ENCODE results near the gene KRTAP3-3. TPM values are rescaled to one million over a fixed set of nuclear protein-coding genes. Genes with fewer than 3 reads are reported as not detected.

KRTAP3-3 gene
- total RNA-seq, 1 donor from 2014 or later = not detected

Other genes with a start within 250 kb of the KRTAP3-3 start
- not detected for gene KRT25, start 238.8 kb downstream of the KRTAP3-3 start, total RNA-seq
- gene KRT26, start 222.0 kb downstream of the KRTAP3-3 start, total RNA-seq = not detected
- gene KRT27, start 211.6 kb downstream of the KRTAP3-3 start, total RNA-seq = not detected
- gene KRT28, start 194.2 kb downstream of the KRTAP3-3 start, total RNA-seq = not detected
- gene KRT10, start 171.6 kb downstream of the KRTAP3-3 start, total RNA-seq = 0.85 TPM
- not detected for gene KRT12, start 126.9 kb downstream of the KRTAP3-3 start, total RNA-seq
- gene KRT20, start 108.9 kb downstream of the KRTAP3-3 start, total RNA-seq = not detected
- gene KRT23, start 56.5 kb downstream of the KRTAP3-3 start, total RNA-seq = not detected
- gene KRT39, start 27.2 kb downstream of the KRTAP3-3 start, total RNA-seq = not detected
- gene KRT40, start 9.8 kb downstream of the KRTAP3-3 start, total RNA-seq = not detected
- gene KRTAP3-2, start 5.7 kb upstream of the KRTAP3-3 start, total RNA-seq = not detected
- gene KRTAP3-1, start 15.0 kb upstream of the KRTAP3-3 start, total RNA-seq = not detected
- not detected for gene KRTAP1-5, start 33.0 kb upstream of the KRTAP3-3 start, total RNA-seq
- gene KRTAP1-4, start 36.0 kb upstream of the KRTAP3-3 start, total RNA-seq = not detected
- gene KRTAP1-3, start 40.7 kb upstream of the KRTAP3-3 start, total RNA-seq = not detected
- gene KRTAP1-1, start 47.3 kb upstream of the KRTAP3-3 start, total RNA-seq = not detected
- gene KRTAP2-1, start 53.2 kb upstream of the KRTAP3-3 start, total RNA-seq = not detected
- gene KRTAP2-2, start 61.1 kb upstream of the KRTAP3-3 start, total RNA-seq = not detected
- gene KRTAP2-3, start 66.0 kb upstream of the KRTAP3-3 start, total RNA-seq = not detected
- not detected for gene KRTAP2-4, start 71.7 kb upstream of the KRTAP3-3 start, total RNA-seq
- gene KRTAP4-7, start 90.0 kb upstream of the KRTAP3-3 start, total RNA-seq = not detected
- gene KRTAP4-8, start 104.0 kb upstream of the KRTAP3-3 start, total RNA-seq = not detected
- not detected for gene KRTAP4-16, start 108.0 kb upstream of the KRTAP3-3 start, total RNA-seq
- not detected for gene KRTAP4-9, start 111.2 kb upstream of the KRTAP3-3 start, total RNA-seq
- not detected for gene KRTAP4-11, start 124.2 kb upstream of the KRTAP3-3 start, total RNA-seq
- not detected for gene KRTAP4-12, start 130.0 kb upstream of the KRTAP3-3 start, total RNA-seq
- gene KRTAP4-6, start 146.4 kb upstream of the KRTAP3-3 start, total RNA-seq = not detected
- gene KRTAP4-5, start 155.7 kb upstream of the KRTAP3-3 start, total RNA-seq = not detected
- not detected for gene KRTAP4-4, start 166.6 kb upstream of the KRTAP3-3 start, total RNA-seq
- not detected for gene KRTAP4-3, start 174.1 kb upstream of the KRTAP3-3 start, total RNA-seq
- gene KRTAP4-2, start 184.1 kb upstream of the KRTAP3-3 start, total RNA-seq = not detected
- not detected for gene KRTAP4-1, start 190.7 kb upstream of the KRTAP3-3 start, total RNA-seq
- not detected for gene KRTAP9-1, start 195.7 kb upstream of the KRTAP3-3 start, total RNA-seq
- gene KRTAP9-2, start 232.5 kb upstream of the KRTAP3-3 start, total RNA-seq = not detected
- not detected for gene KRTAP9-3, start 238.3 kb upstream of the KRTAP3-3 start, total RNA-seq
- not detected for gene KRTAP9-8, start 243.8 kb upstream of the KRTAP3-3 start, total RNA-seq

Measured in ascending aorta (tissue), 1 donor.